H1 (cell line): ENCODE data around the gene TSHZ2. TPM values are rescaled to one million over a fixed set of nuclear protein-coding genes. Genes with fewer than 3 reads are reported as not detected.

ENCODE experiments used
- ASH2L ChIP-seq: fragments of 200-600, 300-600 bp; sonication (generic); IDR thresholded peaks from one replicate; pipeline ENCODE4 v1.7.1; 2017; ENCODE audit warnings: low read length
- BACH1 ChIP-seq: IDR thresholded peaks from 2 replicates; pipeline ENCODE4 v1.6.1; 2012; ENCODE audit warnings: low read length, improper control_type of control experiment
- CBX5 ChIP-seq: fragments of 300-800, 300-1000 bp; sonication (generic); IDR thresholded peaks from 2 replicates; pipeline ENCODE4 v1.7.1; 2016; ENCODE audit warnings: antibody characterized with exemption, low read length, low read depth
- CEBPB ChIP-seq: IDR thresholded peaks from 2 replicates; pipeline ENCODE4 v1.6.1; 2012; ENCODE audit warnings: low read depth, low read length
- CHD1 ChIP-seq: IDR thresholded peaks from 2 replicates; pipeline ENCODE4 v1.6.1; 2012; ENCODE audit warnings: low read depth, low read length, improper control_type of control experiment
- JUN ChIP-seq: IDR thresholded peaks from 2 replicates; pipeline ENCODE4 v1.6.1; 2011; ENCODE audit warnings: low read depth, mild to moderate bottlenecking, improper control_type of control experiment, low read length
- KDM1A ChIP-seq: fragments of 200-600, 300-600 bp; sonication (generic); IDR thresholded peaks from 2 replicates; pipeline ENCODE4 v1.7.1; 2016; ENCODE audit warnings: mild to moderate bottlenecking, low read length, borderline replicate concordance
- NANOG ChIP-seq: IDR thresholded peaks from 2 replicates; pipeline ENCODE4 v1.6.1; 2011; ENCODE audit warnings: low read length, low read depth, mild to moderate bottlenecking, inconsistent platforms; ENCODE audit not compliant: insufficient read depth, poor library complexity, severe bottlenecking
- POLR2AphosphoS5 ChIP-seq: IDR thresholded peaks from 2 replicates; pipeline ENCODE4 v1.6.1; 2011; ENCODE audit warnings: low read depth, low read length
- SAP30 ChIP-seq: fragments of 300-600 bp; sonication (generic); IDR thresholded peaks from 2 replicates; pipeline ENCODE4 v1.7.1; 2012; ENCODE audit warnings: low read length, moderate library complexity, mild to moderate bottlenecking, inconsistent platforms; ENCODE audit not compliant: insufficient read depth, insufficient replicate concordance
- SIN3A ChIP-seq, 2 experiments: IDR thresholded peaks in 1 of 2; conservative IDR thresholded peaks in 1 of 2; 2 replicates each; pipeline ENCODE4 v1.6.1; 2011 to 2012; ENCODE audit warnings: low read length in 2 of 2, improper control_type of control experiment in 1 of 2, low read depth in 1 of 2, mild to moderate bottlenecking in 1 of 2
- SP1 ChIP-seq: IDR thresholded peaks from 2 replicates; pipeline ENCODE4 v1.6.1; 2011; ENCODE audit warnings: low read depth, low read length
- polyA plus RNA-seq, 7 experiments: library from polyadenylated mRNA; depleted of rRNA in 3 of 7; stranded (reverse) in 5 of 7; unstranded in 2 of 7; fragments of >200 nt in 5 of 7; fragments of 200-250 nt in 2 of 7; gene quantifications; 1 replicate in 5 of 7; 2 replicates in 1 of 7; 4 replicates in 1 of 7; pipeline versions ENCODE4 v1.2.1 to v1.2.3, GENCODE V29; 2011 to 2013; ENCODE audit warnings: missing spikeins in 2 of 7, mixed read lengths in 2 of 7
- total RNA-seq: library from RNA; stranded (reverse); fragmentation: NEBNext Ultra II Directional; extraction: Animal tissue kit (Norgen Biotek cat#: 25700); gene quantifications from 2 replicates; pipeline ENCODE4 v1.2.1, GENCODE V29; 2021
- TF ChIP-seq, protein P1 (sequence below): fragments of 300-600 bp; sonication (generic); IDR thresholded peaks from 2 replicates; pipeline ENCODE4 v1.7.1; 2012; ENCODE audit warnings: low read length, moderate library complexity, mild to moderate bottlenecking, inconsistent platforms; ENCODE audit not compliant: insufficient replicate concordance

Gene TSHZ2
- total and polyA plus RNA-seq, 2 of the 8 experiments (the other 6 are each of a cell fraction or from before 2014, with no cell fraction given) = 0.14 to 0.30 TPM

DNA sequence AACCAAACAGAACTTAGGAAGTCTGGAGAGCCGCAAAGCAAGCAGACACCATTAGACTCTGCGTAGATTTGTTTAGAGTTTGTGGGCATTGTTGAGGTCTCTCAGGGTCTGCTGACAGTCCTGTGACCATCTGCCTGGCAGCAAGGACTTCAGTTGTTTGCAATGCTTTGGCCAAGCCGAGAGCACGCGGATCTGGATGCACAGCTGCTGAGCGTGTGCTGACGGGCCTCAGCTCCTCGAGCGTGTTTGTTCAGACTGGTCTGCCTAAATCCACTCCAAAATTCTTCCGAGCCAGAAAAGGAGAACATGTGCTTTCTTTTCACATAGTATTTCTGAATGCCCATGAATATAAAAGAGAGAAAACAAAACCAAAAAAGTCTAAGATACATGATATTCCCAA lies 462.5 kb downstream of the TSHZ2 start (continued):
- TF ChIP-seq, protein P1, sequence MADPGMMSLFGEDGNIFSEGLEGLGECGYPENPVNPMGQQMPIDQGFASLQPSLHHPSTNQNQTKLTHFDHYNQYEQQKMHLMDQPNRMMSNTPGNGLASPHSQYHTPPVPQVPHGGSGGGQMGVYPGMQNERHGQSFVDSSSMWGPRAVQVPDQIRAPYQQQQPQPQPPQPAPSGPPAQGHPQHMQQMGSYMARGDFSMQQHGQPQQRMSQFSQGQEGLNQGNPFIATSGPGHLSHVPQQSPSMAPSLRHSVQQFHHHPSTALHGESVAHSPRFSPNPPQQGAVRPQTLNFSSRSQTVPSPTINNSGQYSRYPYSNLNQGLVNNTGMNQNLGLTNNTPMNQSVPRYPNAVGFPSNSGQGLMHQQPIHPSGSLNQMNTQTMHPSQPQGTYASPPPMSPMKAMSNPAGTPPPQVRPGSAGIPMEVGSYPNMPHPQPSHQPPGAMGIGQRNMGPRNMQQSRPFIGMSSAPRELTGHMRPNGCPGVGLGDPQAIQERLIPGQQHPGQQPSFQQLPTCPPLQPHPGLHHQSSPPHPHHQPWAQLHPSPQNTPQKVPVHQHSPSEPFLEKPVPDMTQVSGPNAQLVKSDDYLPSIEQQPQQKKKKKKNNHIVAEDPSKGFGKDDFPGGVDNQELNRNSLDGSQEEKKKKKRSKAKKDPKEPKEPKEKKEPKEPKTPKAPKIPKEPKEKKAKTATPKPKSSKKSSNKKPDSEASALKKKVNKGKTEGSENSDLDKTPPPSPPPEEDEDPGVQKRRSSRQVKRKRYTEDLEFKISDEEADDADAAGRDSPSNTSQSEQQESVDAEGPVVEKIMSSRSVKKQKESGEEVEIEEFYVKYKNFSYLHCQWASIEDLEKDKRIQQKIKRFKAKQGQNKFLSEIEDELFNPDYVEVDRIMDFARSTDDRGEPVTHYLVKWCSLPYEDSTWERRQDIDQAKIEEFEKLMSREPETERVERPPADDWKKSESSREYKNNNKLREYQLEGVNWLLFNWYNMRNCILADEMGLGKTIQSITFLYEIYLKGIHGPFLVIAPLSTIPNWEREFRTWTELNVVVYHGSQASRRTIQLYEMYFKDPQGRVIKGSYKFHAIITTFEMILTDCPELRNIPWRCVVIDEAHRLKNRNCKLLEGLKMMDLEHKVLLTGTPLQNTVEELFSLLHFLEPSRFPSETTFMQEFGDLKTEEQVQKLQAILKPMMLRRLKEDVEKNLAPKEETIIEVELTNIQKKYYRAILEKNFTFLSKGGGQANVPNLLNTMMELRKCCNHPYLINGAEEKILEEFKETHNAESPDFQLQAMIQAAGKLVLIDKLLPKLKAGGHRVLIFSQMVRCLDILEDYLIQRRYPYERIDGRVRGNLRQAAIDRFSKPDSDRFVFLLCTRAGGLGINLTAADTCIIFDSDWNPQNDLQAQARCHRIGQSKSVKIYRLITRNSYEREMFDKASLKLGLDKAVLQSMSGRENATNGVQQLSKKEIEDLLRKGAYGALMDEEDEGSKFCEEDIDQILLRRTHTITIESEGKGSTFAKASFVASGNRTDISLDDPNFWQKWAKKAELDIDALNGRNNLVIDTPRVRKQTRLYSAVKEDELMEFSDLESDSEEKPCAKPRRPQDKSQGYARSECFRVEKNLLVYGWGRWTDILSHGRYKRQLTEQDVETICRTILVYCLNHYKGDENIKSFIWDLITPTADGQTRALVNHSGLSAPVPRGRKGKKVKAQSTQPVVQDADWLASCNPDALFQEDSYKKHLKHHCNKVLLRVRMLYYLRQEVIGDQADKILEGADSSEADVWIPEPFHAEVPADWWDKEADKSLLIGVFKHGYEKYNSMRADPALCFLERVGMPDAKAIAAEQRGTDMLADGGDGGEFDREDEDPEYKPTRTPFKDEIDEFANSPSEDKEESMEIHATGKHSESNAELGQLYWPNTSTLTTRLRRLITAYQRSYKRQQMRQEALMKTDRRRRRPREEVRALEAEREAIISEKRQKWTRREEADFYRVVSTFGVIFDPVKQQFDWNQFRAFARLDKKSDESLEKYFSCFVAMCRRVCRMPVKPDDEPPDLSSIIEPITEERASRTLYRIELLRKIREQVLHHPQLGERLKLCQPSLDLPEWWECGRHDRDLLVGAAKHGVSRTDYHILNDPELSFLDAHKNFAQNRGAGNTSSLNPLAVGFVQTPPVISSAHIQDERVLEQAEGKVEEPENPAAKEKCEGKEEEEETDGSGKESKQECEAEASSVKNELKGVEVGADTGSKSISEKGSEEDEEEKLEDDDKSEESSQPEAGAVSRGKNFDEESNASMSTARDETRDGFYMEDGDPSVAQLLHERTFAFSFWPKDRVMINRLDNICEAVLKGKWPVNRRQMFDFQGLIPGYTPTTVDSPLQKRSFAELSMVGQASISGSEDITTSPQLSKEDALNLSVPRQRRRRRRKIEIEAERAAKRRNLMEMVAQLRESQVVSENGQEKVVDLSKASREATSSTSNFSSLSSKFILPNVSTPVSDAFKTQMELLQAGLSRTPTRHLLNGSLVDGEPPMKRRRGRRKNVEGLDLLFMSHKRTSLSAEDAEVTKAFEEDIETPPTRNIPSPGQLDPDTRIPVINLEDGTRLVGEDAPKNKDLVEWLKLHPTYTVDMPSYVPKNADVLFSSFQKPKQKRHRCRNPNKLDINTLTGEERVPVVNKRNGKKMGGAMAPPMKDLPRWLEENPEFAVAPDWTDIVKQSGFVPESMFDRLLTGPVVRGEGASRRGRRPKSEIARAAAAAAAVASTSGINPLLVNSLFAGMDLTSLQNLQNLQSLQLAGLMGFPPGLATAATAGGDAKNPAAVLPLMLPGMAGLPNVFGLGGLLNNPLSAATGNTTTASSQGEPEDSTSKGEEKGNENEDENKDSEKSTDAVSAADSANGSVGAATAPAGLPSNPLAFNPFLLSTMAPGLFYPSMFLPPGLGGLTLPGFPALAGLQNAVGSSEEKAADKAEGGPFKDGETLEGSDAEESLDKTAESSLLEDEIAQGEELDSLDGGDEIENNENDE = no peak
- TF ChIP-seq JUN (no peak), SAP30 (no peak), CHD1 (no peak), POLR2AphosphoS5 (no peak), CEBPB (no peak), SP1 (no peak), NANOG (no peak), KDM1A (no peak), ASH2L (no peak), CBX5 (no peak), BACH1 (no peak), SIN3A (conservative IDR thresholded peaks at IDR 0.05 in 1 of 2, IDR thresholded peaks at IDR 0.05 in 1 of 2; ENCODE audit: low read depth in 1 of 2, low read length in 2 of 2) (no peak)
